HG02763 (cell line): ENCODE results near the gene IL17RE.
"Not testable (repeated sequence)": the region's sequence is repeated elsewhere in the genome, so short reads cannot be mapped to it uniquely, and the experiment has no call there.

ENCODE experiments used
- ATAC-seq: cut with Tn5 transposase; IDR thresholded peaks from one replicate; pipeline ENCODE4 v1.9.1; 2021; ENCODE audit warnings: mild to moderate bottlenecking, moderate library complexity; ENCODE audit not compliant: unreplicated experiment

The IL17RE gene, protein sequence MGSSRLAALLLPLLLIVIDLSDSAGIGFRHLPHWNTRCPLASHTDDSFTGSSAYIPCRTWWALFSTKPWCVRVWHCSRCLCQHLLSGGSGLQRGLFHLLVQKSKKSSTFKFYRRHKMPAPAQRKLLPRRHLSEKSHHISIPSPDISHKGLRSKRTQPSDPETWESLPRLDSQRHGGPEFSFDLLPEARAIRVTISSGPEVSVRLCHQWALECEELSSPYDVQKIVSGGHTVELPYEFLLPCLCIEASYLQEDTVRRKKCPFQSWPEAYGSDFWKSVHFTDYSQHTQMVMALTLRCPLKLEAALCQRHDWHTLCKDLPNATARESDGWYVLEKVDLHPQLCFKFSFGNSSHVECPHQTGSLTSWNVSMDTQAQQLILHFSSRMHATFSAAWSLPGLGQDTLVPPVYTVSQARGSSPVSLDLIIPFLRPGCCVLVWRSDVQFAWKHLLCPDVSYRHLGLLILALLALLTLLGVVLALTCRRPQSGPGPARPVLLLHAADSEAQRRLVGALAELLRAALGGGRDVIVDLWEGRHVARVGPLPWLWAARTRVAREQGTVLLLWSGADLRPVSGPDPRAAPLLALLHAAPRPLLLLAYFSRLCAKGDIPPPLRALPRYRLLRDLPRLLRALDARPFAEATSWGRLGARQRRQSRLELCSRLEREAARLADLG

DNA sequence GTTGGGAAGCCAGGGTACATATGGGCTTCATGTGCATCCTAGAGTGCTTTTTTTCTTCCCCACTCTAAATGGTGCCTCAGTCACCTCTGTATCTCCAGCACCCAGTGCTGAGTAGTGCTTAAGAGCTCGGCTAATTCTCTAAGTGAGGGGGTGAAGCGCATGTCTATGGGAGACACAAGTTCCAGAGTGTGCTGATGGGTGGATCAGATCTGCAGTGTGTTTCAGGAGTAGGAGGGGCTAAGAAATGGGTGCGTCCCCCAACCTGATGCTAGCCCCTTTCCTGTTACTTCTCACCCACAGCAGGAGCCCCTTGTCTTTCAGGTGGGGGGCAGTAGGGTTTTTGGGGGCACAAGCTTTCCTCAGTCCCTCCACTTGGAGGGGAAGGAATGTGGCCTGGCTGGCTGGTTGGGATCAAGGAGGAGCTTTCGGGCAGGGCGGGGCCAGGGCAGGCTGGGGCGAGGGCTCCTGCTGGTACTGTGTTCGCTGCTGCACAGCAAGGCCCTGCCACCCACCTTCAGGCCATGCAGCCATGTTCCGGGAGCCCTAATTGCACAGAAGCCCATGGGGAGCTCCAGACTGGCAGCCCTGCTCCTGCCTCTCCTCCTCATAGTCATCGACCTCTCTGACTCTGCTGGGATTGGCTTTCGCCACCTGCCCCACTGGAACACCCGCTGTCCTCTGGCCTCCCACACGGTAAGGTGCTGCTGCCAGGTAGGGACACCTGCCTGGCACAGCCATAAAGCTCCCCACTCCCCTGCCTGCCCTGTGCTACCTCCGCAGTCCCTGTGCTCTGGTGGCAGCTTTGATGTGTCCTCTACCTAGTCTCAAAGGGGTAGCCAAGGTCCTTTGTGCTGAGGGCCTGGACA, at the start of gene IL17RE:
TSS of gene IL17RE (plus strand) at position 477 of the 866 bp plus-strand sequence. CDS start at position 562, 85 bp downstream.
- ATAC-seq, result no peak

GRCh38 chr3:9854291-9854940, 48.2 kb upstream of the IL17RE start:
- not testable (repeated sequence) for ATAC-seq

DNA sequence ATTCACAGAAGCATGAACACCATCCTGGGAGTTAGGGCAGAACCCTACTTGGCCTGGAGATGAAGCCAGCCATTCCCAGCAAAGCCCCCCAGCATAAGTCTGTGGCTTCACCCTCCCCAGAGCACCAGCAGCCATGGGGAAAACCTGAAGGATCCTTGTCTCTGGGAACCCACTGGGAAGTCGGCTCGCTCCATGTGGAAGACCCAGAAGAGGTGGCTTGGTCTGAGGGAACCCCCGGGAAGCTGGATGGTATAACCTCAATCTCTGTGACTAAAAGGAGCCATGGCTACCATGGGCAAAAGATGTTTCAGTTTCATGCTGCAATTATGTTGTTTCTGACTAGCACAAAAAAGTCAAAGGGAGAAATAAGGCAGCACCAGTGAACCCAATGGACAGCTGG, 47.1 kb upstream of the IL17RE start:
- no peak for ATAC-seq

DNA sequence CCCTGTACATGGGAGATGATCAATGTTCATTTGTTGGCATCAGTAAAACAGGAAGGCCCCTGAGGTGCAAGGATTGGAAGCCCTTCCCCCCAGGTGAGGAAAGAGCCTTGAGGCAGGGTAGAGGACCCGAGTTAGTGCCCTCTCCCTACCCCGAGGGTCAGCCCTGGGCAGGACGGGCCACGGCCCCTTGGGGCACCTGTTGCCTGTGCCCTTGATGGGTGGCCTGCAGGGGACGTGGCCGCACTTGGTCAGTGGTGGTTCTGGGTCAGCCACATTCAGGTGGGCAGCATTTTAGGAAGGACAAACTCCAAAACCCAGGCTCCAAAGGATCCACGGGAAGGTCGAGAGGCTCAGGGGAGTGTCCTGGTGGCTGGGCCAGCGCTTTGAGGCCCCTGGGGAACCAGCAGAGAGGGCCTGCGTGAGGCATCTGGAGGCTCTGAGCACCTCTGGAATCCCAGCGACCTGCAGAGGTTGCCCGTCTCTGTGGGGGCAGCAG, 43.1 kb upstream of the IL17RE start:
- no peak for ATAC-seq

DNA sequence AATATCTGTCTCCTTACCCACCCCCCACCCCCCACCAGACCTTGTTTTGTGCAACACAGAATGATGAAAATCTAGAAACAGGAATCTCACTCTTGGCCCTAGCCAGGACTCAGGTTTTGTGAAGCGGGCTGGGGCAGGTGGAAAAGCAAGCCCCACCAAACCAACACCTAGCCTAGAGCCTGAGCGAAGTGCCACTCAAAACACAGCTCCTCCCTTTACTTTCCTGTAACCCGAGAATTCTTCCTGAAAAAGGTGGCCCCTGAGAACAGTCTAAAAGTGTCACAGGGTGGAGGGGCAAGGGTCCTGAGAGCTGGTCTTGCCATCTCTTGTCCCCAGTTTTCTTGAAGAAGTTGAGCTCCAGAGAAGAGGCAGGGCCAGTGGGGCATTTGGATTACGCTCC, 41.4 kb upstream of the IL17RE start:
- ATAC-seq, result no peak

- no peak for ATAC-seq
These were observed 41.0 kb upstream of the IL17RE start for GRCh38 chr3:9861626-9862130.

DNA sequence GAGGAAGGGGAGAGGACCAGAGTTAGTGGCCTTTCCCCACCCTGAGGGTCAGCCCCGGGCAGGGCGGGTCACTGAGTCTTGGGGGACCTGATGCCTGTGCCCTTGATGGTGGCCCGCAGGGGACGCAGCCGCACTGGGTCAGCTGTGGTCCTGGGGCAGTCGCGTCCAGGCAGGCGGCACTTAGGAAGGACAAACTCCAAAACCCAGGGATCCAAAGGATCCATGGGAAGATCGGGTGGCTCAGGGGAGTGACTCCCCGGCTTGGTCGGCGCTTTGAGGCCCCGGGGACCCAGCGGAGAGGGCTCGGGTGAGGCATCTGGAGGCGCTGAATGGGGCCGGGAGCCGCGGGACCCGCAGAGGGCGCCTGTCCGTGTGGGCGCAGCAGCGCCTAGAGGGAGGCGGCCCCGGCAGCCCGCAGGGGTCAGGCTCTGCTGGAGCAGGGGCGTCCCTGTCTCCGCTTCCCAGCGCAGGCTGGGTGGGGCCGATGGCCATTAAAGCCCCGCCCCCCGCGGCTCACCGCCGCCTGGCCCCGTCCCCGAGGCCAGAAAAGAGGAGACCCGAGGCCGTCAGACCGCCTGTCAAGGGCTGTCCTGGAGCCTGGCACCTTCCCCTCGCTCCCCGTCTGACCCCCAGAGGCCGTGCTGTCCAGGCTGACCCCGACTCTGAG, 40.1 kb upstream of the IL17RE start:
- ATAC-seq, result no peak

DNA sequence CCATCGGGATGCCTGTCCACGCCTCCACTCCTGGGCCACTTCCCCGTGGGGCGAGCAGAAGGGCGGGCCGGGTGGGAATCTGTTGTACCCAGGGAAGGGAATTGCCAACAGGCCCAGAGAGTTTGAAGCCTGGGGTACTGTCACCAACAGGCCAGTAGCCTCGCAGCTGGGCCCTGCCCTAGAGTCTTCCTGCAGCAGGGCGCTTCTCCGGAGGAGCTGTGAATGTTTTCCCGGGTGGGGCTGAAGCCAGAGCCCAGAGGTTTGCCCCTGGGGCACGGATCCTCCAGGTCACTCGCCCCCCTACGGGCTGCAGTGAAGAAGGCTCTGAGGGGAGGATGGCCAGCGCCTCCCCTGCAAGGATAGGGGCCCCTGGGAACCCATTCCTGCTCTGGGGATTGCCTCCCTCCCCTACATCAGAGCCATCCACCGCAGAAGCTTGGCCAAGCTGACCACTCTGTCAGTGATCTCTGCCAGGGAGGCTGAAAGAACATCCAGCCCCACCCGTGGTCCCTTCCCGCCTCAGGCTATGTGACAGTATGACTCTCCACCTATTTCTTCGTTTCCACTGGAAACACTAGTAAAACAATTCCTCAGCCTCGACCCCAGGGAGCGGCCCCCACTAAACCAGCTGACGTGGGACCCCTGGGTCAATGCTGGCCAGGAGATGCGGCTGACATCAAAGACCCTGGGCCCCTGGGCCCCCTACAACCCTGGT, 39.4 kb upstream of the IL17RE start:
- ATAC-seq, result no peak

DNA sequence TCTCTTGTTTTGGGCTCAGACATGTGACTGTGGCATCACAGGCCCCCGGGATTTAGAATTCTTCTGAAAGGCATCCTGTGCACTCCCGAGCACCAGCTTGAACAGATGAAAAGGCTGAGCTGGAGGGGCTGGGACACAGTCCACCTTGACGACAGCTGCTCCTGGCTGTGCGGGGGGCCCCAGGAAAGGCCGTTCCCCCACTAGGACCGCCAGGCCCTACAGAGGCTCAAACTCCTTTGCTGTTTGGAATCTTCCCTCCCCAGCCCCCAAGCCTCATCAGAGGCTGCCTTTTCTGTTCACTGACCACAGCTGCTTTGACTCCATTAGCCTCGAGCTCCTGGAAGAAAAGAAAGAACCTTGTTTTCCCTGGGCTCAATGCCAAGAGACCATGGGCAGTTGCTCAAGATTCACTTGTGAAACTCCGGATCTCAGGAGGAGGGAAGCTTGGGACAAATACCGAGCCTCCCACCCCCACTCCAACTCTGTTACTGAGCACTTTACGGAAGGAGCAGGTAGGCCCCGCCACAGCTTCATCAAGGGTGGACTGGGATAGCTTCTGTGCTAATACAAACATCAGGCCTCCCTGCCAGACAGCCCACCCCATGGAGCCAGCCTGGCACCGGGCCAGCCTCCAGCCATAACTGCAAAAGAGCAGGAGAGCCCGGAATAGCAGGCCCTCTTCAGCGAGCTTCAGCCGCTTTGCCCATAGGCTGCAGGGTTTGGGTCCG, 38.3 kb upstream of the IL17RE start:
- no peak for ATAC-seq

GRCh38 chr3:9865125-9865637, 37.5 kb upstream of the IL17RE start:
- ATAC-seq, result not testable (repeated sequence)

- no peak for ATAC-seq
These were observed 36.0 kb upstream of the IL17RE start for GRCh38 chr3:9866639-9867038.

GRCh38 chr3:9867106-9867505, 35.5 kb upstream of the IL17RE start:
- ATAC-seq, result no peak

GRCh38 chr3:9869955-9870354, 32.7 kb upstream of the IL17RE start:
- no peak for ATAC-seq

DNA sequence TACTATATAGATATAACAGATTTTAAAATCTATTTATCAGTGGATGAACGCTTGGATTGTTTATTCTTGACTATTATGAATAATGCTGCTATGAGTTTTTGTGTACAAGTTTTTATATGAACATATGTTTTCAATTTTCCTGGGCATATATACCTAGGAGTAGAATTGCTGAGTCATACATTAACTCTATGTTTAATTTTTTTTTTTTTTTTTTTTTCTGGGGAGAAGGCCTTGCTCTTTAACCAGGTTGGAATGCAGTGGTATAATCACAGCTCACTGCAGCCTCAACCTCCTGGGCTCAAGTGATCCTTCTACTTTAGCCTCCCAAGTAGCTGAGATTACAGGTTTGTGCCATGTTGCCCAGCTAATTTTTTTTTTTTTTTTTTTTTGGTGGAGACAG, 31.7 kb upstream of the IL17RE start:
- no peak for ATAC-seq

DNA sequence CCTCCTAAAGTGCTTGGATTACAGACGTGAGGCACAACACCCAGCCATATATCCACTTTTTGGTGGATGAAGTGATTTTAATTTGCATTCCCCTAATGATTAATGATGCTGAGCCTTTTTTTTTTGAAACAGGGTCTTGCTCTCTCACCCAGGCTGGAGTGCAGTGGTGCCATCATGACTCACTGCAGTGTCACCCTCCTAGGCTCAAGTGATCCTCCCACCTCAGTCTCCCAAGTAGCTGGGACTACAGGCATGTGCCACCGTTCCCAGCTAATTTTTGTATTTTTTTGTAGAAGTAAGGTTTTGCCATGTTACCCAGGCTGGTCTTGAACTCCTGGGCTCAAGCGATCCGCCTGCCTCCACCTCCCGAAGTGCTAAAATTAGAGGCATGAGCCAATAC, 30.6 kb upstream of the IL17RE start:
- not testable (repeated sequence) for ATAC-seq

- no peak for ATAC-seq
These were observed 27.2 kb upstream of the IL17RE start for GRCh38 chr3:9875448-9875847.

DNA sequence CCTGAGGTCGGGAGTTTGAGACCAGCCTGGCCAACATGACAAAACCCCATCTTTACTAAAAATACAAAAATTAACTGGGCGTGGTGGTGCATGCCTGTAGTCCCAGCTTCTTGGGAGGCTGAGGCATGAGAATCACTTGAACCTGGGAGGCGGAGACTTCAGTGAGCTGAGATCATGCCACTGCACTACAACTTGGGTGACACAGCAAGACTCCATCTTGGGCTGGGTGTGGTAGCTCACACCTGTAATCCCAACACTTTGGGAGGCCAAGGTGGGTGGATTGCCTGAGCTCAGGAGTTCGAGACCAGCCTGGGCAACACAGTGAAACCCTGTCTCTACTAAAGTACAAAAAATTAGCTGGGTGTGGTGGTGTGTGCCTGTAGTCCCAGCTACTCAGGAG, 26.4 kb upstream of the IL17RE start:
- ATAC-seq, result not testable (repeated sequence)

DNA sequence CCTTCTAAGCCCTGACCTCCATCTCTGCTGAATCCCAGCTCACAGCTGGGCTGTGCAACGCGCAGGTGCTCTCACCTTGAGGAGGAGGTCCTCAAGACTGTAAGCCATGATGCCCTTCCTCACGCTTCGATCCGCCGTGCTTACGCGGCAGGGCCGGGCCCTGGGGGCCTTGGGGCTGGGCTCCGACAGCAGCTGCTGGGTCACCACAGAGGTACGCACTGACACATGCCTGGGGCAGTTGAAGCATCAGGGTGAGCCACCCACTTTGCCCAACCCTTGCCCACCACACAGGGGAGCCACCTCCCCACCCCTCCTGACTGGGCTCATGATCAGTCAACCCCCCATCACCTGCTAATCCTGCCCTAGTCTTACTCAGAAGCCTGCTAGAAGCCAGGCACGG, 25.7 kb upstream of the IL17RE start:
- ATAC-seq, result no peak
